ENCODE measurements around the gene PXDN.
"Not testable (repeated sequence)": the region's sequence is repeated elsewhere in the genome, so short reads cannot be mapped to it uniquely, and the experiment has no call there.

Gene PXDN, protein sequence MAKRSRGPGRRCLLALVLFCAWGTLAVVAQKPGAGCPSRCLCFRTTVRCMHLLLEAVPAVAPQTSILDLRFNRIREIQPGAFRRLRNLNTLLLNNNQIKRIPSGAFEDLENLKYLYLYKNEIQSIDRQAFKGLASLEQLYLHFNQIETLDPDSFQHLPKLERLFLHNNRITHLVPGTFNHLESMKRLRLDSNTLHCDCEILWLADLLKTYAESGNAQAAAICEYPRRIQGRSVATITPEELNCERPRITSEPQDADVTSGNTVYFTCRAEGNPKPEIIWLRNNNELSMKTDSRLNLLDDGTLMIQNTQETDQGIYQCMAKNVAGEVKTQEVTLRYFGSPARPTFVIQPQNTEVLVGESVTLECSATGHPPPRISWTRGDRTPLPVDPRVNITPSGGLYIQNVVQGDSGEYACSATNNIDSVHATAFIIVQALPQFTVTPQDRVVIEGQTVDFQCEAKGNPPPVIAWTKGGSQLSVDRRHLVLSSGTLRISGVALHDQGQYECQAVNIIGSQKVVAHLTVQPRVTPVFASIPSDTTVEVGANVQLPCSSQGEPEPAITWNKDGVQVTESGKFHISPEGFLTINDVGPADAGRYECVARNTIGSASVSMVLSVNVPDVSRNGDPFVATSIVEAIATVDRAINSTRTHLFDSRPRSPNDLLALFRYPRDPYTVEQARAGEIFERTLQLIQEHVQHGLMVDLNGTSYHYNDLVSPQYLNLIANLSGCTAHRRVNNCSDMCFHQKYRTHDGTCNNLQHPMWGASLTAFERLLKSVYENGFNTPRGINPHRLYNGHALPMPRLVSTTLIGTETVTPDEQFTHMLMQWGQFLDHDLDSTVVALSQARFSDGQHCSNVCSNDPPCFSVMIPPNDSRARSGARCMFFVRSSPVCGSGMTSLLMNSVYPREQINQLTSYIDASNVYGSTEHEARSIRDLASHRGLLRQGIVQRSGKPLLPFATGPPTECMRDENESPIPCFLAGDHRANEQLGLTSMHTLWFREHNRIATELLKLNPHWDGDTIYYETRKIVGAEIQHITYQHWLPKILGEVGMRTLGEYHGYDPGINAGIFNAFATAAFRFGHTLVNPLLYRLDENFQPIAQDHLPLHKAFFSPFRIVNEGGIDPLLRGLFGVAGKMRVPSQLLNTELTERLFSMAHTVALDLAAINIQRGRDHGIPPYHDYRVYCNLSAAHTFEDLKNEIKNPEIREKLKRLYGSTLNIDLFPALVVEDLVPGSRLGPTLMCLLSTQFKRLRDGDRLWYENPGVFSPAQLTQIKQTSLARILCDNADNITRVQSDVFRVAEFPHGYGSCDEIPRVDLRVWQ (N-terminal part only)

GRCh38 chr2:1744446-1745170 lies at the start of gene PXDN:
Gene PXDN (minus strand): TSS chr2:1744515. CDS start chr2:1744455, 60 bp downstream.
- no peak for DNase-seq (ENCODE audit: low read depth, low spot score)

DNA sequence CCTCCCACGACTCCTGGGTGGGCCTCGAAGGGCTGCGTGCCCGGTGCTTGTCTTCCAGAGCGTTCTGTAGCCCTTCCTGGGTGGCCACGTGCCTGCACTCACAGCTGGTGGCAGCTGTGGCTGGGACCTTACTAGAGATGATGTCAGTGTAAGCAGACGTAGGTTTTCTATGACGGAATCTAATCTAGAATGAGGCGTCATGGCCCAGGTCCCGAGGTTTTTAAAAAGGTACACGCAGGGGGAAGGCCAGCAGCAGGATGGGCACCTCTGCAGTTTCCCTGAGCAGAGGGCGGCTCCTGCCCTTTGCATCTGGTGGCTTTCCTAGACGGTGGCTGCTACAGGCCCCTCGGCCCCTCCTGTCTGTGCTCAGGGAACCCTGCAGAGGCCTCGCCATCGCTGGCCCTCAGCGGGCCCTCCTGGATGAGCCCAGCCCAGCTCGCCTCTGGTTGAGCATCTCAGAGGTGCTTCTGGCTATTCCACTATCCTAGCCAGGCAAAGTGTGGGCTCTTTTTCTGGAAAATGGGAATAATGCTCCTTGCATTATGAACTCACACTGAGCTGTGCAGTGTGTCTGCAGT lies 49.6 kb upstream of the PXDN start:
- no peak for DNase-seq (ENCODE audit: low read depth, low spot score)

DNA sequence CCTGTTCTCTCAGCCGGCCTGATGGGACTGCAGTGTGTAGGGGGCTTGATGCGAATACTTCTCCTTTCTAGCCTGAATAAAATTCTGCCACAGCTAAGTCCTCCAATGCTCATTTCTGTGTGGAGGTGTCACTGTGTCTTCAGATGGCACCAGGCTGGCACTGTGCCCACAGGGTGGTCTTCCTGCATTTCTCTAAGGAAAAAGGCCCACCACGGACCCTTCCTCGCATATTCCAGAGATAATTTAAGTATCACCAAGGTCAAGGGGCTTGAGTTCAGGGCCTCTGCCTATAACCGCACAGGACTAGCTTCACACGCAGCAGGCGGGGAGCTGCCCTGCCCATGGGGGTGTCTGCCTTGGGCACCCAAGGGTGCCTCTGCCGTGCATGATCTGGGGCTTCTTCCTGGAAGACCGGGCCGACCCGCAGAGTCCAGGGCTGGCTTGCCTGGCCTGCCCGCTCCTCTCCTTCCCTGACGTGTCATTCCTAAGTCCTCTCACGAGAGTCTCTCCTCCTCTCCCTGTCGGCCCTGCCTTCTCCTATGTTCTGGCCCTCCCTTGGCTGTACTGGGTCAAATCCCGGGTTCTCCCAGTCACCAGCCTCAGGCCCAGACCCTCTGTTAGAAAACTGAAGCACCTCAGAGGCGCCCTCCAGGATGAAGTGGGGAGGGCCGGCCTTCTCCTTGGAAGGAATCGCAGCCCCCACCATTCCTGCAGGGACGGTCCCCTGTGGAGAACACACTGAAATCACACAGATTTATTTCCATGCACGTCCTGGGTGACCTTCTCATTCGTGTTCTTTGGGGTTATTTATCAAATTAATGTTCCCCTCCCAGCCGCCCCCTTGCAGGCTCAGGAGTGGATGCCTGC lies 48.9 kb upstream of the PXDN start:
- no peak for DNase-seq (ENCODE audit: low read depth, low spot score)

DNA sequence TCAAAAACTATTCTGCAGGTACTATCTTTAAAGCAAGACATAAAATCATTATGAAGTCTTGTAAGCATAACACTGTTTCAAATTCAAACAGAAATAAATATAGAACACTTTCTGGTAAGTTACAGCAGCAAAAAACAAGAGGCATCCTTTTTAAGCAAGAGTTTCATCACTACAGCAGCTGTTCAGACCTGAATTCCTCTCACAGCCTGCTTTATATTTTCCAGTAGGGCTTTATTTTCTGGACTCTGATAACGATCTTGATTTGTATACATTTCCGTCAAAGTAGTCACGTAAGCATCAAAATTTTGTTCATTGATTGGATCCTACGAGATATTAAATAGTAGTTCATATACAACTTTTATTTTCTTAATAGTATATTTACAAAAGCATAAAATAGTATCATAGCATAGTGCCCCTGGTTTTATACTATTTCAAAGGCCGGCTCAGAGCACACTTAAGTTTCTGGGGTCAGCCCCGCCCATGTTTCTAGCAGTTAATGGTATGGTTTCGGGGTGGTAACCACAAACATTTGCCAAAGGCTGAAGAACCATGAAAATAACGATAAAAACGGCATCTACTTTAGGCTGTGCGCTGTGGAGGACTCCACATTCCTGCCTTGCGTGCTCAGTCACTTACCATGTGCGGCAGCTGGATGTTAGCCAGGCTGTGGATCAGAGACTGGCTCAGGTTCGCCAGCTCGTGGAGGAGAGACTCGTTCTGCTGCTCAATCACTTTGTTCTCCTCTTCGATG lies 47.5 kb upstream of the PXDN start:
- no peak for DNase-seq (ENCODE audit: low read depth, low spot score)

- DNase-seq (ENCODE audit: low read depth, low spot score), result no peak
These were observed 46.8 kb upstream of the PXDN start for GRCh38 chr2:1791006-1791605.

GRCh38 chr2:1790473-1790872 lies 46.2 kb upstream of the PXDN start:
- no peak for DNase-seq (ENCODE audit: low read depth, low spot score)

DNA sequence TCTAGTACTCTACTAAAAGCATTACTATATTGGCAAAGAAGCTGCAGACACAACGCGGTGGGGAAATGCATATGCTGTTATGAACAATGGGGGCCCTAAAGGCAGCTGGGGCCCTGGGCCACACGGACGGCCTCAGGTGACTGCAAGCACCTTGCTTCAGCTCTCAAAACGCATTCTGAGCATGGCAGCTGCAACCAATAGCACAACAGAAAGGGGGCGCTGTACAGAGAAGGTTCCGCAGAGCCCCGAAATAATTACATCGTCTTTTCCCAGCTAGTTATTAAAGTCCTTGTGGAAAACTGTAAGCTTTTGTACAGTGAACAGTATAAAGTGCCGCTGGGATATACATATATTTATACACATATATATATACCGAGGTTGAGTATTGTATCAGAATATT lies 45.3 kb upstream of the PXDN start:
- DNase-seq (ENCODE audit: low read depth, low spot score), result no peak

DNA sequence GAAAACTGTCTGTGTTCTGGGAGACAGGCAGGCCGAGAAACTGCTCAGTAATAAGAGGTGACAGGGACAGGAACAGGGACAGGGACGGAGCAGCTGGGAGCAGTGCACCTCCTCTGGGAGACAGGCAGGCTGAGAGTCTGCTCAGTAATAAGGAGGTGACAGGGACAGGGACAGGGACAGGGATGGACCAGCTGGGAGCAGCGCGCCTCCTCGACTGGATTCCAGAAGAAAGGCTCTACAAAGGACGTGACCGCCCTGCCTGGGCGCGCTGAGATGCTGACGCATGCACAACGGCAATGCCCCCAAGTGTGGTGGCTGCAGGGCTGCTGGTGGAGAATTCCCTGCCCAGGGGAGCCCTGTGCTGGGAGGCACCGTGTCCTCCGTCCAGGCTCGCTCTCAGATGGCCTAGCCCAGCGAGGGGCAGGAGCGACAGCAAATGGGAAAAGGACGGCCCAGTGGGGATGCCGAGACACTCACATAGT lies 44.2 kb upstream of the PXDN start:
- no peak for DNase-seq (ENCODE audit: low read depth, low spot score)

DNA sequence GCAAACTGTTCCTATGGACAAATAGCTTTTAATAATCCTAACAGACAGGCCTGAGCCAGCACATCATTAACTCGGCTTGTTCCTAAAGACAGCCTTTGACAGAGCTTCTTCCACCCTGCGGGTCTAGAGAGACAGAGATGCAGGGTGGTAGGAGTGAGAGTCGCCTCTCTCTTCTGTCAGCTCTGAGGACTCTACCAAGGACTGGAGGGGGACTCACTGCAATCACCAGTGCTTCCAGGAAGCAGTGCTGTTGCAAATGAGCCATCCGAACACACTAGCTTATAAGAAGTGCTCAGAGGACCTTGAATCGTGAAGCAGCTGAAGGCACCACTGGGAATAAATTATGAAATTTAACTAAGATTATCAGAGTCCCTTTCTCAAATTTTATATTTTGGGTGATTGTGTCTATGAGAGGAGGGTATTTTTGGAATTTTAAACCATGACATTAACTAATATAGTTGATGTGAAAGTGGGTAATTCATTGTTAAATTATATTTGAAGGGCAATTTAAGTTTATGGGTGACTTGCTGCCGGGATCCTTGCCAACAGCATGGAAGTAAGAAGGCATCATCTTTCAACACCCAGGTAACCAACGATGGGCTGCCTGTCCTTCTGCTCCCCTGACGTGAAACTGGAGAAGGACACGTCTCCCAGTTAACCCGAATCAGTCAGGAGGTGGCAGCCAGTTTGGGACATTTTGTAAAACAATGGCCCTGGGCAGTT lies 43.6 kb upstream of the PXDN start:
- no peak for DNase-seq (ENCODE audit: low read depth, low spot score)

DNA sequence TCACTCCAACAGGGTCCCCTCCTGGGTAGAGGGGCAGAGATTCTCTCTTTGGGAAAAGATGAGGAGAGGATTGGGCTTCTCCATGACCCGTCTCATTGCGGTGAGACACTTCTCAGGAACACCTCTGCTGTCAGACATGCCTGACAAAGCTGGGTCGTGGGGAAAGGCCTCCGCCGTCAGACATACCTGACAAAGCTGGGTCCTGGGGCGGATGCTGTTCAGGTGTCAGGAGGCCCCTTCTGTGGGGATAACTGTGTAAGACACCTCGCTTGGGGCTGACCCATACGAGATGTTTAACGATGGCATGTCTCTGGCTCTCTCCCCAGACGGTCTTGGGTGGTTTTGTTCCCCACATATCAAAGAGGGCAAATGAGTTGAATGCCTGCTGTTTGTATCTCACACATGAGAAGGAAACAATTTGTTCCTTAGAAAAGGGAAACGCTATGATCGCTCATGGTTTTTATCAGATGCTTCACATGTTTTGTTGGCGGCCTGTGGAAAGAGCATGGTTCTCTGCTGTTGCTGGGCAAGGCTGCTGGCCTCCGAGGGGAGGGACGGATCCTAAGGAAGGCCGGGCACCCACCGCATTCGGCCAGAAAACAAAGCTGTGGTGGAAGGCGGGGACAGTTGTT lies 40.8 kb upstream of the PXDN start:
- DNase-seq (ENCODE audit: low read depth, low spot score), result no peak

GRCh38 chr2:1784087-1784486 lies 39.8 kb upstream of the PXDN start:
- no peak for DNase-seq (ENCODE audit: low read depth, low spot score)

GRCh38 chr2:1782514-1782913 lies 38.2 kb upstream of the PXDN start:
- DNase-seq (ENCODE audit: low read depth, low spot score), result no peak

DNA sequence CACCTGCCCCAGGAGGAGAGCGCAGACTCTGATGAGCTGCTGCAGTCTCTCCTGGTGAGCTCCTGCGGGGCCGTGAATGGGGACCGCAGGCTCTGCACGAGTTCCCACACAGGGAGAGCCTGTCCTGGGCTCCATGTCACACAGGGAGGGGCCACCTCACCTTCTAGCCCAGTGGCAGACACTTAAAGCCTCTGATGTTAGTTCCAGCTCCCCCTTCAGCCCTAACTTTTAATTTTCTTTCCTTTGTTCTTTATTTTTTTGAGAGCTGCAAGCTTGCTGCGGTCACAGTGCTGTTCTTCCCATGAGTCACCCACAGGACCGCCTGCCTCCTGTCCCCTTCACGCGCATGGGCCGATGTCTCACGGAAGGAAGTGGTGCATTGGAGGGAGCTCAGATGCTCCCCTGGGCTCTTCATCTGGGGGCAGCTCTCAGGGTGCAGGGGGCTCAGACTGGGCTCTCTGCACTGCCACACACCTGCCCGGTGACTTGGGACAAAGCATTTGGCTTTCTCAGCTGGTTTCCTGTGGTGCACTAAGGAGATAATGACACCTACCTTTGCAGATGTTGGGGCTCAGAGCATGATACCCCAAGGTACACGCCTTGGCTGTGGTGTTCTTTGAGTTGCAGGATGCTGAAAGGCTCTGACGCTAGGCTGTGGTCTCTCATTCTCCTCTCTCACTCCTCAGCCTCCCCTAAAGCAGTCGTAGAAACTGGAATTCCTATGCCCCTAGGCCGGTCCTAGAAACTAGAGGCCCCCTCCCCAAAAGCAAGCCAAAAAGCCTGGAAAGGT lies 37.2 kb upstream of the PXDN start:
- DNase-seq (ENCODE audit: low read depth, low spot score), result no peak

DNA sequence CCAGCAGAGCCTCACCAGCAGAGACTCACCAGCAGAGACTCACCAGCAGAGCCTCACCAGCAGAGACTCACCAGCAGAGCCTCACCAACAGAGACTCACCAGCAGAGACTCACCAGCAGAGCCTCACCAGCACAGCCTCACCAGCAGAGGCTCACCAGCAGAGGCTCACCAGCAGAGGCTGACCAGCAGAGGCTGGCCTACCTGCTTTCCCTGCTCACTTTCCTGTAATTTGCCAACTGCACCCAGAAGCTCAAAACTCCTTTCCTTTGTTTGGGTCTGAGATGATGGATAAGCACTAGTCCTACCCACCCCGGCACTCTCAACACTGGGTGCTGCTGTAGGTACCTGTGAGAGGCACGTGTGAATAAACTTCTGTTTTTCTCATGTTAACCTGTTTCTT lies 36.4 kb upstream of the PXDN start:
- DNase-seq (ENCODE audit: low read depth, low spot score), result no peak

- DNase-seq (ENCODE audit: low read depth, low spot score), result not testable (repeated sequence)
These were observed 35.7 kb upstream of the PXDN start for GRCh38 chr2:1780054-1780453.

GRCh38 chr2:1778566-1778965 lies 34.3 kb upstream of the PXDN start:
- no peak for DNase-seq (ENCODE audit: low read depth, low spot score)

GRCh38 chr2:1777781-1778180 lies 33.5 kb upstream of the PXDN start:
- no peak for DNase-seq (ENCODE audit: low read depth, low spot score)
